ENCODE measurements around the gene STAC. TPM values are rescaled to one million over a fixed set of nuclear protein-coding genes. Genes with fewer than 3 reads are reported as not detected.

The STAC gene
- total and polyA plus RNA-seq, 9 of the 15 experiments (the other 6 are each of a cell fraction or from before 2014, with no cell fraction given) = 0.11 TPM; not detected in 8

DNA sequence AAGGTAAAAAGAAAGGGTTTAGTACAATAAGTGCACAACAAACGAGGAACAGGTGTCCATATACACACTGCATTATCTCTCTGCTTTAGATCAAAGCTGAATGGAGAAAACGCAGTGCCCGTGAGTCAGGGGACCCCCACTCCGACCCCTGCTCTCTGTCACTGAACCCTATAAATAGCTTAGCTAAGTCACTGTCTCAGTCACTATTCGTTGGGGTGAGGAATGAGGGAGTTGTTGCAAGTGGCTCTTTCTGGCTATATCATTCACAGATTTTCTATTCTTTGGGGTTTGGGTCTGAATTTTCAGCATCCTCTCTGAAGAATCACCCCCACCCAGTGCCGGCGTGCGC lies 458 bp upstream of the STAC start:
- no peak for FAIRE-seq
- in situ Hi-C loops (cut with MboI) (no loop called here), intact Hi-C loops (cut with micrococcal nuclease) (no loop called here)
- CTCF ChIA-PET (ENCODE audit: low intra/inter-chr PET ratio) = no interaction called here
- POLR2A ChIA-PET = no interaction called here
- no peak overlapping the region for H3K4me3 ChIP-seq
- no peak overlapping the region for H3K9ac ChIP-seq (ENCODE audit: insufficient read depth in 1 of 2, low read depth in 2 of 2, low read length in 2 of 2)
- no peaks in the 10 kb centered on the region for H3K4me1 ChIP-seq (replicated peaks in 1 of 2; ENCODE audit: control insufficient read depth in 2 of 2, insufficient read depth in 2 of 2, low read length in 2 of 2)
- no peaks in the 10 kb centered on the region for H3K36me3 ChIP-seq (ENCODE audit: control insufficient read depth, insufficient read depth, low read length)
- H3K27ac ChIP-seq (ENCODE audit: extremely low read depth, low read depth, low read length) = no peak overlapping the region
- WGBS (ENCODE audit: insufficient coverage, low coverage, missing lambda C conversion rate) = 2% methylated on average over 8 of the region's 8 CpGs
- no peaks in the 10 kb centered on the region for H3K79me2 ChIP-seq (ENCODE audit: control insufficient read depth, insufficient read depth, low read length)
- no peaks in the 10 kb centered on the region for H4K20me1 ChIP-seq (replicated peaks; ENCODE audit: control insufficient read depth, insufficient read depth, low read length)
- no peak overlapping the region for H2AFZ ChIP-seq (ENCODE audit: low read depth, low read length)
- no peak overlapping the region for H3K4me2 ChIP-seq (ENCODE audit: insufficient read depth, low read length)
- H3K9me1 ChIP-seq (ENCODE audit: control insufficient read depth, insufficient read depth, low read length) = no peaks in the 10 kb centered on the region
- DNase-seq (ENCODE audit: extremely low read depth in 1 of 4, low spot score in 3 of 4) = no peak
- H3K9me3 ChIP-seq (replicated peaks; ENCODE audit: control insufficient read depth, insufficient read depth, low read depth, low read length) = no peaks in the 10 kb centered on the region
- no peaks in the 10 kb centered on the region for H3K27me3 ChIP-seq (ENCODE audit: control insufficient read depth in 2 of 2, insufficient read depth in 2 of 2, low read length in 2 of 2)
- no TSS peak for BruUV-seq (replicated peaks)
- no peak for ATAC-seq
- TF ChIP-seq NUFIP1 (IDR thresholded peaks at IDR 0.05; ENCODE audit: partially characterized antibody) = no peak
- TF ChIP-seq, protein P1, sequence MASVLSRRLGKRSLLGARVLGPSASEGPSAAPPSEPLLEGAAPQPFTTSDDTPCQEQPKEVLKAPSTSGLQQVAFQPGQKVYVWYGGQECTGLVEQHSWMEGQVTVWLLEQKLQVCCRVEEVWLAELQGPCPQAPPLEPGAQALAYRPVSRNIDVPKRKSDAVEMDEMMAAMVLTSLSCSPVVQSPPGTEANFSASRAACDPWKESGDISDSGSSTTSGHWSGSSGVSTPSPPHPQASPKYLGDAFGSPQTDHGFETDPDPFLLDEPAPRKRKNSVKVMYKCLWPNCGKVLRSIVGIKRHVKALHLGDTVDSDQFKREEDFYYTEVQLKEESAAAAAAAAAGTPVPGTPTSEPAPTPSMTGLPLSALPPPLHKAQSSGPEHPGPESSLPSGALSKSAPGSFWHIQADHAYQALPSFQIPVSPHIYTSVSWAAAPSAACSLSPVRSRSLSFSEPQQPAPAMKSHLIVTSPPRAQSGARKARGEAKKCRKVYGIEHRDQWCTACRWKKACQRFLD (CRISPR knock-in tag; IDR thresholded peaks at IDR 0.05) = no peak
- no peak for TF ChIP-seq MEIS2 (IDR thresholded peaks at IDR 0.05; ENCODE audit: partially characterized antibody)
- TF ChIP-seq ZNF23 (CRISPR knock-in tag; IDR thresholded peaks at IDR 0.05) = no peak

DNA sequence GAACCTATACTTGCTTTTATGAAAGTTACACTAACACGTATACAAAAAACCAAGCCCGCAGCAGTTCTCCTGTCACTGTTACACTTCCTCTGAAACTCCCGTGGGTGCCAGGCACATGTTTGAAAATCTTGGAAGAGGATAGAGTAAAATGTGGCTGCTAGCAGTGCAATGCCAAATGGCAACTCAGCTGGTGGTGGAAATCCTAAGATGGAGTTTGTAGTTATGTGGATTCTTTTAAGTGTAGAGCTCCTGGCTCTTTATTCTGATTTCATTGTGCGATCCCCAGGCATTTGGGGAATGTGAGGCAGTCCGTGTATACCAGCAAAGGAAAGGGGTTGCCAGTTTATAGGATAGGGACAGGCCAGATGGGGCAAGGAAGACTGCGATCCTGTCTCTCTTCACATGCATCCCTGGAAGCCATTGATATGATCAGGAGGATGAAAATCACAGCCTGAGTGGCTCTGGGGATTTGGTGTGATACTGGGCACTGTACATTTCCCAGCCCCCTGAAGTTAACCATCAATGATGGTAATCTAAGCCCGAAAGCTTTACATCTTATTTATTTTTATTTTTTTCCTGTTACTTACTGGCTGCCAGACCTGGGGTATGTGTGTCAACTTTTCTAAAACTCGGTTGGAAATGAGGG lies 1.1 kb downstream of the STAC start:
- POLR2A ChIA-PET = no interaction called here
- no peak overlapping the region for H2AFZ ChIP-seq (ENCODE audit: low read depth, low read length)
- BruUV-seq (replicated peaks) = no TSS peak
- CTCF ChIA-PET (ENCODE audit: low intra/inter-chr PET ratio) = no interaction called here
- H3K9me3 ChIP-seq (replicated peaks; ENCODE audit: control insufficient read depth, insufficient read depth, low read depth, low read length) = no peaks in the 10 kb centered on the region
- no peak for FAIRE-seq
- H3K9me1 ChIP-seq (ENCODE audit: control insufficient read depth, insufficient read depth, low read length) = no peaks in the 10 kb centered on the region
- H3K27ac ChIP-seq (ENCODE audit: extremely low read depth, low read depth, low read length) = no peak overlapping the region
- no peaks in the 10 kb centered on the region for H3K79me2 ChIP-seq (ENCODE audit: control insufficient read depth, insufficient read depth, low read length)
- H3K4me3 ChIP-seq = no peak overlapping the region
- no peaks in the 10 kb centered on the region for H3K27me3 ChIP-seq (ENCODE audit: control insufficient read depth in 2 of 2, insufficient read depth in 2 of 2, low read length in 2 of 2)
- no peaks in the 10 kb centered on the region for H3K4me1 ChIP-seq (replicated peaks in 1 of 2; ENCODE audit: control insufficient read depth in 2 of 2, insufficient read depth in 2 of 2, low read length in 2 of 2)
- no peak for ATAC-seq
- WGBS (ENCODE audit: insufficient coverage, low coverage, missing lambda C conversion rate) = 0% methylated on average over 8 of the region's 8 CpGs
- H3K36me3 ChIP-seq (ENCODE audit: control insufficient read depth, insufficient read depth, low read length) = no peaks in the 10 kb centered on the region
- in situ Hi-C loops (cut with MboI) (no loop called here), intact Hi-C loops (cut with micrococcal nuclease) (no loop called here)
- no peak overlapping the region for H3K9ac ChIP-seq (ENCODE audit: insufficient read depth in 1 of 2, low read depth in 2 of 2, low read length in 2 of 2)
- DNase-seq (ENCODE audit: extremely low read depth in 1 of 4, low spot score in 3 of 4) = no peak
- H3K4me2 ChIP-seq (ENCODE audit: insufficient read depth, low read length) = no peak overlapping the region
- H4K20me1 ChIP-seq (replicated peaks; ENCODE audit: control insufficient read depth, insufficient read depth, low read length) = no peaks in the 10 kb centered on the region
- TF ChIP-seq ZNF224 (CRISPR knock-in tag; IDR thresholded peaks at IDR 0.05) (no peak), FOS (IDR thresholded peaks at IDR 0.05; ENCODE audit: extremely low read depth, insufficient read length) (no peak)
- TF ChIP-seq, protein P2, sequence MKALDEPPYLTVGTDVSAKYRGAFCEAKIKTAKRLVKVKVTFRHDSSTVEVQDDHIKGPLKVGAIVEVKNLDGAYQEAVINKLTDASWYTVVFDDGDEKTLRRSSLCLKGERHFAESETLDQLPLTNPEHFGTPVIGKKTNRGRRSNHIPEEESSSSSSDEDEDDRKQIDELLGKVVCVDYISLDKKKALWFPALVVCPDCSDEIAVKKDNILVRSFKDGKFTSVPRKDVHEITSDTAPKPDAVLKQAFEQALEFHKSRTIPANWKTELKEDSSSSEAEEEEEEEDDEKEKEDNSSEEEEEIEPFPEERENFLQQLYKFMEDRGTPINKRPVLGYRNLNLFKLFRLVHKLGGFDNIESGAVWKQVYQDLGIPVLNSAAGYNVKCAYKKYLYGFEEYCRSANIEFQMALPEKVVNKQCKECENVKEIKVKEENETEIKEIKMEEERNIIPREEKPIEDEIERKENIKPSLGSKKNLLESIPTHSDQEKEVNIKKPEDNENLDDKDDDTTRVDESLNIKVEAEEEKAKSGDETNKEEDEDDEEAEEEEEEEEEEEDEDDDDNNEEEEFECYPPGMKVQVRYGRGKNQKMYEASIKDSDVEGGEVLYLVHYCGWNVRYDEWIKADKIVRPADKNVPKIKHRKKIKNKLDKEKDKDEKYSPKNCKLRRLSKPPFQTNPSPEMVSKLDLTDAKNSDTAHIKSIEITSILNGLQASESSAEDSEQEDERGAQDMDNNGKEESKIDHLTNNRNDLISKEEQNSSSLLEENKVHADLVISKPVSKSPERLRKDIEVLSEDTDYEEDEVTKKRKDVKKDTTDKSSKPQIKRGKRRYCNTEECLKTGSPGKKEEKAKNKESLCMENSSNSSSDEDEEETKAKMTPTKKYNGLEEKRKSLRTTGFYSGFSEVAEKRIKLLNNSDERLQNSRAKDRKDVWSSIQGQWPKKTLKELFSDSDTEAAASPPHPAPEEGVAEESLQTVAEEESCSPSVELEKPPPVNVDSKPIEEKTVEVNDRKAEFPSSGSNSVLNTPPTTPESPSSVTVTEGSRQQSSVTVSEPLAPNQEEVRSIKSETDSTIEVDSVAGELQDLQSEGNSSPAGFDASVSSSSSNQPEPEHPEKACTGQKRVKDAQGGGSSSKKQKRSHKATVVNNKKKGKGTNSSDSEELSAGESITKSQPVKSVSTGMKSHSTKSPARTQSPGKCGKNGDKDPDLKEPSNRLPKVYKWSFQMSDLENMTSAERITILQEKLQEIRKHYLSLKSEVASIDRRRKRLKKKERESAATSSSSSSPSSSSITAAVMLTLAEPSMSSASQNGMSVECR (CRISPR knock-in tag; IDR thresholded peaks at IDR 0.05) = no peak

All from K562 (cell line).